Stimulated activated naive B cell treated with anti-CD40 and anti-IgM and Interleukin-4, amounts not matched to agents 10 μg/mL and 1 μg/mL and 100 μg/mL, for 72 hours (primary cell): Measurements from ENCODE around the gene TAF6L.
"Not testable (repeated sequence)": the region's sequence is repeated elsewhere in the genome, so short reads cannot be mapped to it uniquely, and the experiment has no call there.

ENCODE experiments used
- ATAC-seq, 2 donors: fragments of 150-1000 bp; cut with Tn5 transposase; replicated peaks; 2 replicates each; pipeline ENCODE4 v1.10.0; 2021; ENCODE audit warnings: moderate library complexity in 1 of 2
- DNase-seq: peaks from one replicate; pipeline ENCODE4 v3.0.0; 2021
- H3K27ac Mint-ChIP-seq: one replicate; pipeline ENCODE4 v1.8.0; 2022; ENCODE audit warnings: mild to moderate bottlenecking, mixed read lengths
- H3K27me3 Mint-ChIP-seq, 2 donors: one replicate each; pipeline ENCODE4 v1.8.0; 2022; ENCODE audit warnings: mixed read lengths in 2 of 2
- H3K36me3 Mint-ChIP-seq, 2 donors: one replicate each; pipeline ENCODE4 v1.8.0; 2022; ENCODE audit warnings: mixed read lengths in 2 of 2, mild to moderate bottlenecking in 1 of 2
- H3K4me1 Mint-ChIP-seq, 2 donors: one replicate each; pipeline ENCODE4 v1.8.0; 2022; ENCODE audit warnings: mixed read lengths in 2 of 2, mild to moderate bottlenecking in 1 of 2
- H3K4me3 Mint-ChIP-seq, 2 donors: one replicate each; pipeline ENCODE4 v1.8.0; 2022; ENCODE audit warnings: mild to moderate bottlenecking in 2 of 2, mixed read lengths in 2 of 2, moderate library complexity in 1 of 2
- H3K9me3 Mint-ChIP-seq, 2 donors: one replicate each; pipeline ENCODE4 v1.8.0; 2022; ENCODE audit warnings: mixed read lengths in 2 of 2, mild to moderate bottlenecking in 1 of 2

Gene TAF6L

GRCh38 chr11:62747475-62748160, 23.6 kb upstream of the TAF6L start:
- H3K4me1 Mint-ChIP-seq = peaks cover 9 to 14% of the 10 kb centered on the region in 2 donors
- DNase-seq (no peak), ATAC-seq (no peak)
- H3K27me3 Mint-ChIP-seq = no peaks in the 10 kb centered on the region
- no peak overlapping the region for H3K4me3 Mint-ChIP-seq
- H3K9me3 Mint-ChIP-seq = no peaks in the 10 kb centered on the region
- peaks cover 10 to 11% of the 10 kb centered on the region in 2 donors for H3K36me3 Mint-ChIP-seq
- no peak overlapping the region for H3K27ac Mint-ChIP-seq

- H3K36me3 Mint-ChIP-seq = peaks cover 10 to 20% of the 10 kb centered on the region in 2 donors
- ATAC-seq, H3K27ac Mint-ChIP-seq: not testable (repeated sequence)
Measured at GRCh38 chr11:62749931-62750330, 21.3 kb upstream of the TAF6L start.

GRCh38 chr11:62752177-62752785, 18.9 kb upstream of the TAF6L start:
- H3K27me3 Mint-ChIP-seq = no peaks in the 10 kb centered on the region
- peaks cover 10 to 20% of the 10 kb centered on the region in 2 donors for H3K36me3 Mint-ChIP-seq
- H3K27ac Mint-ChIP-seq = no peak overlapping the region
- ATAC-seq (no peak), DNase-seq (no peak)
- no peaks in the 10 kb centered on the region for H3K9me3 Mint-ChIP-seq
- H3K4me3 Mint-ChIP-seq = peak overlapping the region; percentile 25 to 98
- peaks cover 15 to 32% of the 10 kb centered on the region in 2 donors for H3K4me1 Mint-ChIP-seq

More at GRCh38 chr11:62749931-62750330, 21.3 kb upstream of the TAF6L start:
- H3K4me3 Mint-ChIP-seq, H3K9me3 Mint-ChIP-seq, DNase-seq, H3K27me3 Mint-ChIP-seq: not testable (repeated sequence)
- peaks cover 15 to 24% of the 10 kb centered on the region in 2 donors for H3K4me1 Mint-ChIP-seq

GRCh38 chr11:62752994-62753735, 18.0 kb upstream of the TAF6L start:
- H3K4me1 Mint-ChIP-seq = peaks cover 15 to 32% of the 10 kb centered on the region in 2 donors
- peak overlapping the region; percentile 98 for H3K4me3 Mint-ChIP-seq
- peaks cover 10 to 20% of the 10 kb centered on the region in 2 donors for H3K36me3 Mint-ChIP-seq
- ATAC-seq (no peak), DNase-seq (no peak)
- H3K27ac Mint-ChIP-seq = peak overlapping the region; percentile 99
- no peaks in the 10 kb centered on the region for H3K27me3 Mint-ChIP-seq
- no peaks in the 10 kb centered on the region for H3K9me3 Mint-ChIP-seq

- Mint-ChIP-seq H3K36me3 (peaks cover 7 to 16% of the 10 kb centered on the region in 2 donors), H3K4me1 (peaks cover 12 to 27% of the 10 kb centered on the region in 2 donors), H3K27me3 (no peaks in the 10 kb centered on the region), H3K27ac (peak within 1 kb of the TSS; percentile 99), H3K4me3 (peak within 1 kb of the TSS; percentile 98), H3K9me3 (no peaks in the 10 kb centered on the region)
- ATAC-seq (peak; percentile 96 to 98), DNase-seq (peak; percentile 98)
Measured at GRCh38 chr11:62753736-62754603, 17.2 kb upstream of the TAF6L start, which contains the start of gene ZBTB3. Gene ZBTB3, minus strand, starts transcription at chr11:62754160. Its CDS starts 496 bp downstream, at chr11:62753664.

- H3K27ac Mint-ChIP-seq = no peak overlapping the region
- H3K27me3 Mint-ChIP-seq = no peaks in the 10 kb centered on the region
- H3K9me3 Mint-ChIP-seq = no peaks in the 10 kb centered on the region
- DNase-seq (no peak), ATAC-seq (no peak)
- peaks cover 10 to 19% of the 10 kb centered on the region in 2 donors for H3K4me1 Mint-ChIP-seq
- H3K4me3 Mint-ChIP-seq = peak overlapping the region; percentile 51 to 98
- peaks cover 4 to 14% of the 10 kb centered on the region in 2 donors for H3K36me3 Mint-ChIP-seq
Measured at GRCh38 chr11:62755086-62755615, 16.0 kb upstream of the TAF6L start.

GRCh38 chr11:62757846-62758788, 13.1 kb upstream of the TAF6L start:
- no peaks in the 10 kb centered on the region for H3K9me3 Mint-ChIP-seq
- H3K27me3 Mint-ChIP-seq = no peaks in the 10 kb centered on the region
- no peak overlapping the region for H3K4me3 Mint-ChIP-seq
- peaks cover 13 to 26% of the 10 kb centered on the region in 2 donors for H3K4me1 Mint-ChIP-seq
- peaks cover 3 to 14% of the 10 kb centered on the region in 2 donors for H3K36me3 Mint-ChIP-seq
- DNase-seq (no peak), ATAC-seq (no peak)
- no peak overlapping the region for H3K27ac Mint-ChIP-seq

- peaks cover 11 to 13% of the 10 kb centered on the region in 2 donors for H3K4me1 Mint-ChIP-seq
Measured at GRCh38 chr11:62760867-62761227, 10.3 kb upstream of the TAF6L start.

GRCh38 chr11:62770778-62771143, 435 bp upstream of the TAF6L start:
- DNase-seq (no peak), ATAC-seq (peak; percentile 33 to 39)
- H3K27ac Mint-ChIP-seq = peak overlapping the region; percentile 99
- H3K9me3 Mint-ChIP-seq = no peaks in the 10 kb centered on the region
- peaks cover 23 to 40% of the 10 kb centered on the region in 2 donors for H3K4me1 Mint-ChIP-seq
- peaks cover 10 to 26% of the 10 kb centered on the region in 2 donors for H3K36me3 Mint-ChIP-seq
- peak overlapping the region; percentile 96 to 97 for H3K4me3 Mint-ChIP-seq
- no peaks in the 10 kb centered on the region for H3K27me3 Mint-ChIP-seq

More at GRCh38 chr11:62760867-62761227, 10.3 kb upstream of the TAF6L start:
- Mint-ChIP-seq H3K36me3 (peaks cover 3 to 16% of the 10 kb centered on the region in 2 donors), H3K4me3 (peak overlapping the region; percentile 94 to 96), H3K27ac (peak overlapping the region; percentile 92)
- not testable (repeated sequence) for DNase-seq, ATAC-seq, H3K27me3 Mint-ChIP-seq, H3K9me3 Mint-ChIP-seq

- no peaks in the 10 kb centered on the region for H3K27me3 Mint-ChIP-seq
- no peak overlapping the region for H3K27ac Mint-ChIP-seq
- no peak for DNase-seq
- H3K9me3 Mint-ChIP-seq = no peaks in the 10 kb centered on the region
- ATAC-seq = no peak
- H3K4me3 Mint-ChIP-seq = no peak overlapping the region
- H3K4me1 Mint-ChIP-seq = peaks cover 27 to 53% of the 10 kb centered on the region in 2 donors
- H3K36me3 Mint-ChIP-seq = peaks cover 26 to 42% of the 10 kb centered on the region in 2 donors
Measured at GRCh38 chr11:62774407-62774806, 3.2 kb downstream of the TAF6L start.

- Mint-ChIP-seq H3K36me3 (peaks cover 30 to 45% of the 10 kb centered on the region in 2 donors), H3K9me3 (no peaks in the 10 kb centered on the region), H3K4me3 (no peak overlapping the region), H3K4me1 (peaks cover 19 to 41% of the 10 kb centered on the region in 2 donors), H3K27ac (peak overlapping the region; percentile 31), H3K27me3 (no peaks in the 10 kb centered on the region)
- ATAC-seq = no peak
- no peak for DNase-seq
Measured at GRCh38 chr11:62775646-62776045, 4.5 kb downstream of the TAF6L start.

GRCh38 chr11:62777389-62777788, 6.2 kb downstream of the TAF6L start:
- Mint-ChIP-seq H3K4me1 (peaks cover 11 to 24% of the 10 kb centered on the region in 2 donors), H3K9me3 (no peaks in the 10 kb centered on the region), H3K27me3 (no peaks in the 10 kb centered on the region), H3K27ac (peak overlapping the region; percentile 38), H3K4me3 (peak overlapping the region; percentile 2 to 23), H3K36me3 (peaks cover 31 to 52% of the 10 kb centered on the region in 2 donors)
- DNase-seq (no peak), ATAC-seq (peak; percentile 31 to 41)
